Muscle layer of duodenum (tissue), 2 donors: Measurements from ENCODE around the gene GJB3.

Experiments
- H3K27ac ChIP-seq: one replicate; pipeline ENCODE4 v1.7.0; 2013; ENCODE audit warnings: mild to moderate bottlenecking, low read length
- H3K27me3 ChIP-seq: one replicate; pipeline ENCODE4 v1.7.0; 2013; ENCODE audit warnings: low read depth, mild to moderate bottlenecking, control low read depth, low read length
- H3K36me3 ChIP-seq, 2 donors: one replicate each; pipeline ENCODE4 v1.7.0; 2013; ENCODE audit warnings: low read length in 2 of 2, control low read depth in 1 of 2, mild to moderate bottlenecking in 1 of 2; ENCODE audit not compliant: insufficient read depth in 2 of 2, control insufficient read depth in 1 of 2
- H3K4me1 ChIP-seq, 2 donors: one replicate each; pipeline ENCODE4 v1.7.0; 2013; ENCODE audit warnings: low read length in 2 of 2, mild to moderate bottlenecking in 2 of 2, control low read depth in 1 of 2, moderate library complexity in 1 of 2; ENCODE audit not compliant: insufficient read depth in 2 of 2, control insufficient read depth in 1 of 2
- H3K4me3 ChIP-seq, 2 donors: one replicate each; pipeline ENCODE4 v1.7.0; 2013; ENCODE audit warnings: low read length in 2 of 2, low read depth in 1 of 2, mild to moderate bottlenecking in 1 of 2
- H3K9me3 ChIP-seq, 2 donors: one replicate each; pipeline ENCODE4 v1.7.0; 2013; ENCODE audit warnings: low read length in 2 of 2, control low read depth in 1 of 2, mild to moderate bottlenecking in 1 of 2; ENCODE audit not compliant: control insufficient read depth in 1 of 2
- donor health status: healthy.

The GJB3 gene

GRCh38 chr1:34829250-34829649 is 48.2 kb downstream of the GJB3 start:
- no peak overlapping the region for H3K4me3 ChIP-seq
- H3K9me3 ChIP-seq = no peaks in the 10 kb centered on the region
- H3K36me3 ChIP-seq = peaks cover 0 to 9% of the 10 kb centered on the region in 2 donors
- no peak overlapping the region for H3K27ac ChIP-seq
- no peaks in the 10 kb centered on the region for H3K27me3 ChIP-seq
- H3K4me1 ChIP-seq = no peaks in the 10 kb centered on the region

- H3K27ac ChIP-seq = no peak overlapping the region
- no peak overlapping the region for H3K4me3 ChIP-seq
- no peaks in the 10 kb centered on the region for H3K4me1 ChIP-seq
- no peaks in the 10 kb centered on the region for H3K27me3 ChIP-seq
- peaks cover 0 to 9% of the 10 kb centered on the region in 2 donors for H3K36me3 ChIP-seq
- H3K9me3 ChIP-seq = no peaks in the 10 kb centered on the region
These were observed 50.8 kb downstream of the GJB3 start for GRCh38 chr1:34831721-34832246.

GRCh38 chr1:34833711-34834110 is 52.7 kb downstream of the GJB3 start:
- Histone ChIP-seq H3K4me1 (no peaks in the 10 kb centered on the region), H3K27me3 (no peaks in the 10 kb centered on the region), H3K4me3 (no peak overlapping the region), H3K9me3 (no peaks in the 10 kb centered on the region), H3K36me3 (peaks cover 0 to 9% of the 10 kb centered on the region in 2 donors), H3K27ac (no peak overlapping the region)
